Stimulated activated memory B cell treated with anti-CD40 and anti-IgM and Interleukin-4, amounts not matched to agents 10 μg/mL and 1 μg/mL and 100 μg/mL, for 72 hours (primary cell): ENCODE results near the gene SYT7.

Experiments
- ATAC-seq: fragments of 150-1000 bp; cut with Tn5 transposase; 2 replicates; pipeline ENCODE4 v1.10.0; 2021
- H3K27ac Mint-ChIP-seq: one replicate; pipeline ENCODE4 v1.8.0; 2022; ENCODE audit warnings: mild to moderate bottlenecking, mixed read lengths
- H3K27me3 Mint-ChIP-seq: one replicate; pipeline ENCODE4 v1.8.0; 2022; ENCODE audit warnings: mixed read lengths
- H3K36me3 Mint-ChIP-seq: one replicate; pipeline ENCODE4 v1.8.0; 2022; ENCODE audit warnings: mixed read lengths
- H3K4me1 Mint-ChIP-seq: one replicate; pipeline ENCODE4 v1.8.0; 2022; ENCODE audit warnings: mixed read lengths
- H3K4me3 Mint-ChIP-seq: one replicate; pipeline ENCODE4 v1.8.0; 2022; ENCODE audit warnings: mild to moderate bottlenecking, moderate library complexity, mixed read lengths
- H3K9me3 Mint-ChIP-seq: one replicate; pipeline ENCODE4 v1.8.0; 2022; ENCODE audit warnings: mixed read lengths

Gene SYT7

GRCh38 chr11:61554172-61554988 lies 26.5 kb downstream of the SYT7 start:
- no peak for ATAC-seq
- H3K4me3 Mint-ChIP-seq, result no peak overlapping the region
- no peaks in the 10 kb centered on the region for H3K36me3 Mint-ChIP-seq
- H3K9me3 Mint-ChIP-seq, result no peaks in the 10 kb centered on the region
- peaks cover 10% of the 10 kb centered on the region for H3K4me1 Mint-ChIP-seq
- H3K27ac Mint-ChIP-seq, result no peak overlapping the region
- H3K27me3 Mint-ChIP-seq, result peaks cover 91% of the 10 kb centered on the region

- H3K4me1 Mint-ChIP-seq, result peaks cover 10% of the 10 kb centered on the region
- ATAC-seq, result no peak
- H3K4me3 Mint-ChIP-seq, result no peak overlapping the region
- H3K9me3 Mint-ChIP-seq, result no peaks in the 10 kb centered on the region
- no peaks in the 10 kb centered on the region for H3K36me3 Mint-ChIP-seq
- no peak overlapping the region for H3K27ac Mint-ChIP-seq
- H3K27me3 Mint-ChIP-seq, result peaks cover 83% of the 10 kb centered on the region
Observed at GRCh38 chr11:61553373-61554171, 27.3 kb downstream of the SYT7 start.

- no peaks in the 10 kb centered on the region for H3K9me3 Mint-ChIP-seq
- no peaks in the 10 kb centered on the region for H3K36me3 Mint-ChIP-seq
- H3K4me3 Mint-ChIP-seq, result no peak overlapping the region
- ATAC-seq, result no peak
- peaks cover 10% of the 10 kb centered on the region for H3K4me1 Mint-ChIP-seq
- peaks cover 85% of the 10 kb centered on the region for H3K27me3 Mint-ChIP-seq
- H3K27ac Mint-ChIP-seq, result no peak overlapping the region
Observed at GRCh38 chr11:61552108-61552635, 28.7 kb downstream of the SYT7 start.

GRCh38 chr11:61551634-61552033 lies 29.2 kb downstream of the SYT7 start:
- no peak overlapping the region for H3K4me3 Mint-ChIP-seq
- ATAC-seq, result no peak
- H3K9me3 Mint-ChIP-seq, result no peaks in the 10 kb centered on the region
- no peaks in the 10 kb centered on the region for H3K36me3 Mint-ChIP-seq
- H3K27ac Mint-ChIP-seq, result no peak overlapping the region
- H3K27me3 Mint-ChIP-seq, result peaks cover 85% of the 10 kb centered on the region
- H3K4me1 Mint-ChIP-seq, result peaks cover 10% of the 10 kb centered on the region

GRCh38 chr11:61550665-61551227 lies 30.1 kb downstream of the SYT7 start:
- Mint-ChIP-seq H3K4me1 (peaks cover 10% of the 10 kb centered on the region), H3K27me3 (peaks cover 84% of the 10 kb centered on the region), H3K9me3 (no peaks in the 10 kb centered on the region), H3K36me3 (no peaks in the 10 kb centered on the region), H3K27ac (no peak overlapping the region), H3K4me3 (no peak overlapping the region)
- ATAC-seq, result no peak

GRCh38 chr11:61549662-61550568 lies 31.0 kb downstream of the SYT7 start:
- ATAC-seq, result no peak

GRCh38 chr11:61549177-61549576 lies 31.7 kb downstream of the SYT7 start:
- Mint-ChIP-seq H3K36me3 (no peaks in the 10 kb centered on the region), H3K27me3 (peaks cover 80% of the 10 kb centered on the region), H3K4me3 (no peak overlapping the region), H3K27ac (no peak overlapping the region), H3K4me1 (peaks cover 10% of the 10 kb centered on the region), H3K9me3 (no peaks in the 10 kb centered on the region)
- ATAC-seq, result no peak

More at GRCh38 chr11:61549662-61550568, 31.0 kb downstream of the SYT7 start:
- H3K27ac Mint-ChIP-seq, result no peak overlapping the region
- H3K4me3 Mint-ChIP-seq, result no peak overlapping the region
- H3K27me3 Mint-ChIP-seq, result peaks cover 85% of the 10 kb centered on the region
- no peaks in the 10 kb centered on the region for H3K9me3 Mint-ChIP-seq
- peaks cover 10% of the 10 kb centered on the region for H3K4me1 Mint-ChIP-seq
- H3K36me3 Mint-ChIP-seq, result no peaks in the 10 kb centered on the region

- no peaks in the 10 kb centered on the region for H3K36me3 Mint-ChIP-seq
- peaks cover 67% of the 10 kb centered on the region for H3K27me3 Mint-ChIP-seq
- no peaks in the 10 kb centered on the region for H3K9me3 Mint-ChIP-seq
- H3K4me1 Mint-ChIP-seq, result peaks cover 10% of the 10 kb centered on the region
- ATAC-seq, result no peak
- no peak overlapping the region for H3K27ac Mint-ChIP-seq
- H3K4me3 Mint-ChIP-seq, result no peak overlapping the region
Observed at GRCh38 chr11:61547246-61547645, 33.6 kb downstream of the SYT7 start.

GRCh38 chr11:61546663-61547062 lies 34.2 kb downstream of the SYT7 start:
- no peaks in the 10 kb centered on the region for H3K9me3 Mint-ChIP-seq
- no peaks in the 10 kb centered on the region for H3K36me3 Mint-ChIP-seq
- H3K4me1 Mint-ChIP-seq, result peaks cover 13% of the 10 kb centered on the region
- peaks cover 70% of the 10 kb centered on the region for H3K27me3 Mint-ChIP-seq
- H3K27ac Mint-ChIP-seq, result no peak overlapping the region
- ATAC-seq, result peak; percentile 3
- no peak overlapping the region for H3K4me3 Mint-ChIP-seq

GRCh38 chr11:61545921-61546320 lies 35.0 kb downstream of the SYT7 start:
- no peak for ATAC-seq
- no peaks in the 10 kb centered on the region for H3K36me3 Mint-ChIP-seq
- H3K4me3 Mint-ChIP-seq, result no peak overlapping the region
- H3K4me1 Mint-ChIP-seq, result peaks cover 15% of the 10 kb centered on the region
- H3K27me3 Mint-ChIP-seq, result peaks cover 70% of the 10 kb centered on the region
- H3K27ac Mint-ChIP-seq, result no peak overlapping the region
- H3K9me3 Mint-ChIP-seq, result no peaks in the 10 kb centered on the region

- H3K27me3 Mint-ChIP-seq, result peaks cover 67% of the 10 kb centered on the region
- H3K9me3 Mint-ChIP-seq, result no peaks in the 10 kb centered on the region
- no peak overlapping the region for H3K4me3 Mint-ChIP-seq
- ATAC-seq, result no peak
- H3K36me3 Mint-ChIP-seq, result no peaks in the 10 kb centered on the region
- H3K27ac Mint-ChIP-seq, result no peak overlapping the region
- peaks cover 12% of the 10 kb centered on the region for H3K4me1 Mint-ChIP-seq
Observed at GRCh38 chr11:61545341-61545740, 35.5 kb downstream of the SYT7 start.

GRCh38 chr11:61544466-61544865 lies 36.4 kb downstream of the SYT7 start:
- Mint-ChIP-seq H3K9me3 (no peaks in the 10 kb centered on the region), H3K4me1 (peaks cover 12% of the 10 kb centered on the region), H3K4me3 (no peak overlapping the region), H3K36me3 (no peaks in the 10 kb centered on the region), H3K27me3 (peaks cover 68% of the 10 kb centered on the region), H3K27ac (no peak overlapping the region)
- ATAC-seq, result no peak

- H3K27ac Mint-ChIP-seq, result no peak overlapping the region
- no peaks in the 10 kb centered on the region for H3K36me3 Mint-ChIP-seq
- peaks cover 76% of the 10 kb centered on the region for H3K27me3 Mint-ChIP-seq
- no peaks in the 10 kb centered on the region for H3K9me3 Mint-ChIP-seq
- peaks cover 12% of the 10 kb centered on the region for H3K4me1 Mint-ChIP-seq
- H3K4me3 Mint-ChIP-seq, result no peak overlapping the region
- ATAC-seq, result no peak
Observed at GRCh38 chr11:61543606-61544306, 37.1 kb downstream of the SYT7 start.

GRCh38 chr11:61542705-61543104 lies 38.2 kb downstream of the SYT7 start:
- Mint-ChIP-seq H3K27me3 (peaks cover 79% of the 10 kb centered on the region), H3K36me3 (no peaks in the 10 kb centered on the region), H3K9me3 (no peaks in the 10 kb centered on the region), H3K4me1 (peaks cover 12% of the 10 kb centered on the region), H3K27ac (no peak overlapping the region), H3K4me3 (no peak overlapping the region)
- no peak for ATAC-seq
